Pancreas (tissue), 10 donors: Measurements from ENCODE around the gene LAMP5. TPM values are rescaled to one million over a fixed set of nuclear protein-coding genes. Genes with fewer than 3 reads are reported as not detected.

ENCODE experiments used
- ATAC-seq, 4 donors: fragments of 200-7000 bp; cut with Tn5 transposase; one replicate each; pipeline versions ENCODE4 v1.8.0 to v1.9.1; 2020; ENCODE audit warnings: mild to moderate bottlenecking in 4 of 4, moderate library complexity in 4 of 4
- DNase-seq, 6 donors: peaks; one replicate each; pipeline ENCODE4 v3.0.0-alpha.2; 2020
- FAIRE-seq: peaks from 2 replicates; lab custom pipeline; 2012; peaks lifted over from hg19 to GRCh38; lab: Jason Lieb, UNC
- H3K27ac ChIP-seq, 4 donors: fragments of 200-600 bp; sonication (generic); 1 replicate in 3 of 4; 2 replicates in 1 of 4; pipeline versions ENCODE4 v1.5.0 to v1.8.0; 2020
- H3K27me3 ChIP-seq, 4 donors: fragments of 200-600 bp; one replicate each; pipeline ENCODE4 v1.8.0; 2021
- H3K36me3 ChIP-seq, 3 donors: fragments of 200-600 bp; sonication (generic) in 1 of 3; one replicate each; pipeline versions ENCODE4 v1.5.0 to v1.8.0; 2020 to 2021
- H3K4me1 ChIP-seq, 3 donors: fragments of 200-600 bp; one replicate each; pipeline ENCODE4 v1.8.0; 2021
- H3K4me3 ChIP-seq, 4 donors: fragments of 200-600 bp; sonication (generic) in 2 of 4; one replicate each; pipeline versions ENCODE4 v1.5.0 to v1.8.0; 2020 to 2021
- H3K9me3 ChIP-seq, 4 donors: fragments of 200-600 bp; one replicate each; pipeline ENCODE4 v1.8.0; 2021
- CTCF ChIP-seq, 4 donors: fragments of 200-600 bp; sonication (generic) in 3 of 4; IDR thresholded peaks; one replicate each; pipeline versions ENCODE4 v1.5.0 to v1.8.0; 2021; ENCODE audit warnings: antibody characterized with exemption in 4 of 4
- WGBS, 2 donors: extraction: QIAGEN DNeasy Blood & Tissue Kit; methylation state at CpG; one replicate each; pipeline ENCODE4 v1.1.7; 2013; 5-methylcytosine and 5-hydroxymethylcytosine counted together
- intact Hi-C, 3 donors: fragments of 100-400 bp; cut with DNase I; formaldehyde crosslinking; loops; one replicate each; pipeline versions ENCODE4 v1.11.1 to v1.14.2; 2022
- polyA plus RNA-seq, 2 donors: library from polyadenylated mRNA; stranded (reverse); fragments of 200-250 nt; gene quantifications; one replicate each; pipeline ENCODE4 v1.2.3, GENCODE V29; 2013
- total RNA-seq, 6 donors: library from RNA; stranded (reverse); fragmentation: NEBNext Ultra II Directional in 4 of 6; extraction: Animal tissue kit (Norgen Biotek cat#: 25700) in 4 of 6; gene quantifications; one replicate each; pipeline versions ENCODE4 v1.2.1 to v1.2.4, GENCODE V29; 2021 to 2023
- donor health status: healthy with polysubstance abuse.
- donor health status: DM: no; HTN: no; CAD: no; lungs with moderate emphysema.
- donor health status: DM: no; HTN: no; CAD: no.
- donor health status: control.
- donor health status: control.
- donor health status: Bipolar disorder and iron deficiency.
- donor health status: DM: yes; HTN: yes; CAD: no.
- donor health status: DM: no; HTN: no; CAD: no.
- donor health status: DM: no; HTN: no; CAD: no.
- donor health status: DM: yes; HTN: yes; CAD: no.

LAMP5 gene
- total and polyA plus RNA-seq, 8 donors, result 0.09 to 3.9 (median 0.35) TPM; not detected in 3

- no peak for FAIRE-seq
These were observed 31.3 kb upstream of the LAMP5 start for GRCh38 chr20:9483131-9483530.

GRCh38 chr20:9485614-9486340, 28.6 kb upstream of the LAMP5 start:
- H3K36me3 ChIP-seq, result no peaks in the 10 kb centered on the region
- intact Hi-C loops, result no loop called here
- H3K4me3 ChIP-seq, result no peak overlapping the region
- H3K9me3 ChIP-seq, result no peaks in the 10 kb centered on the region
- no peak overlapping the region for H3K27ac ChIP-seq
- WGBS, 2 donors, result 52 to 55% methylated on average over 9 of the region's 9 CpGs
- no peak for ATAC-seq
- FAIRE-seq, result no peak
- no peaks in the 10 kb centered on the region for H3K4me1 ChIP-seq
- no peak for TF ChIP-seq CTCF (IDR thresholded peaks at IDR 0.05)
- DNase-seq, result no peak
- no peaks in the 10 kb centered on the region for H3K27me3 ChIP-seq

More at GRCh38 chr20:9483131-9483530, 31.3 kb upstream of the LAMP5 start:
- no peaks in the 10 kb centered on the region for H3K36me3 ChIP-seq
- H3K4me1 ChIP-seq, result no peaks in the 10 kb centered on the region
- TF ChIP-seq CTCF (IDR thresholded peaks at IDR 0.05), result no peak
- whole genome bisulfite sequencing, 2 donors, result 58 to 65% methylated on average over 2 of the region's 2 CpGs
- DNase-seq (no peak), ATAC-seq (no peak)
- no peak overlapping the region for H3K4me3 ChIP-seq
- H3K27ac ChIP-seq, result no peak overlapping the region
- no peaks in the 10 kb centered on the region for H3K9me3 ChIP-seq
- intact Hi-C loops, result no loop called here
- no peaks in the 10 kb centered on the region for H3K27me3 ChIP-seq

GRCh38 chr20:9487231-9487630, 27.2 kb upstream of the LAMP5 start:
- ATAC-seq, result no peak

GRCh38 chr20:9488063-9488462, 26.3 kb upstream of the LAMP5 start:
- FAIRE-seq (no peak), ATAC-seq (no peak), DNase-seq (no peak)
- Histone ChIP-seq H3K9me3 (no peaks in the 10 kb centered on the region), H3K27ac (no peak overlapping the region), H3K27me3 (no peaks in the 10 kb centered on the region), H3K4me1 (no peaks in the 10 kb centered on the region), H3K36me3 (no peaks in the 10 kb centered on the region), H3K4me3 (no peak overlapping the region)
- whole genome bisulfite sequencing, 2 donors, result 45 to 47% methylated on average over 2 of the region's 2 CpGs
- no peak for TF ChIP-seq CTCF (IDR thresholded peaks at IDR 0.05)
- intact Hi-C loops, result no loop called here

More at GRCh38 chr20:9487231-9487630, 27.2 kb upstream of the LAMP5 start:
- no peaks in the 10 kb centered on the region for H3K27me3 ChIP-seq
- no peak overlapping the region for H3K27ac ChIP-seq
- intact Hi-C loops, result no loop called here
- H3K9me3 ChIP-seq, result no peaks in the 10 kb centered on the region
- H3K4me1 ChIP-seq, result no peaks in the 10 kb centered on the region
- no peaks in the 10 kb centered on the region for H3K36me3 ChIP-seq
- TF ChIP-seq CTCF (IDR thresholded peaks at IDR 0.05), result no peak
- FAIRE-seq, result no peak
- no peak for DNase-seq
- no peak overlapping the region for H3K4me3 ChIP-seq
- WGBS, 2 donors, result 59 to 73% methylated on average over 4 of the region's 4 CpGs

GRCh38 chr20:9490161-9490560, 24.2 kb upstream of the LAMP5 start:
- H3K4me1 ChIP-seq, result no peaks in the 10 kb centered on the region
- H3K27ac ChIP-seq, result no peak overlapping the region
- intact Hi-C loops, result no loop called here
- DNase-seq (no peak), FAIRE-seq (no peak), ATAC-seq (no peak)
- H3K36me3 ChIP-seq, result no peaks in the 10 kb centered on the region
- H3K27me3 ChIP-seq, result no peaks in the 10 kb centered on the region
- 63 to 75% methylated on average over 3 of the region's 3 CpGs for WGBS, 2 donors
- TF ChIP-seq CTCF (IDR thresholded peaks at IDR 0.05), result no peak
- no peaks in the 10 kb centered on the region for H3K9me3 ChIP-seq
- no peak overlapping the region for H3K4me3 ChIP-seq
